Endodermal cell (in vitro differentiated cells): ENCODE data around the gene BPTF. TPM values are rescaled to one million over a fixed set of nuclear protein-coding genes. Genes with fewer than 3 reads are reported as not detected.

Source experiments
- DNase-seq: peaks from one replicate; pipeline ENCODE4 v3.0.0-alpha.2; 2017
- H3K27ac ChIP-seq: 2 replicates; pipeline ENCODE4 v1.5.1; 2013; ENCODE audit warnings: mild to moderate bottlenecking, low read depth, low read length, moderate library complexity
- H3K27me3 ChIP-seq: 2 replicates; pipeline ENCODE4 v1.6.1; 2013; ENCODE audit warnings: mild to moderate bottlenecking, low read length, moderate library complexity; ENCODE audit not compliant: insufficient read depth, control insufficient read depth, poor library complexity, severe bottlenecking
- H3K36me3 ChIP-seq: 2 replicates; pipeline ENCODE4 v1.7.0; 2013; ENCODE audit warnings: mild to moderate bottlenecking, low read length, moderate library complexity; ENCODE audit not compliant: control insufficient read depth, insufficient read depth
- H3K4me1 ChIP-seq: one replicate; pipeline ENCODE4 v1.7.0; 2013; ENCODE audit warnings: low read length; ENCODE audit not compliant: control insufficient read depth, insufficient read depth
- H3K4me3 ChIP-seq: 2 replicates; pipeline ENCODE4 v1.5.1; 2013; ENCODE audit warnings: mild to moderate bottlenecking, low read length, moderate library complexity
- H3K9ac ChIP-seq: 2 replicates; pipeline ENCODE4 v1.6.1; 2013; ENCODE audit warnings: mild to moderate bottlenecking, low read length, moderate library complexity; ENCODE audit not compliant: poor library complexity, severe bottlenecking; ENCODE audit errors: extremely low read depth
- H3K9me3 ChIP-seq: 2 replicates; pipeline ENCODE4 v1.6.1; 2013; ENCODE audit warnings: mild to moderate bottlenecking, low read length, moderate library complexity; ENCODE audit not compliant: control insufficient read depth
- H3K27ac Mint-ChIP-seq: 2 replicates; pipeline ENCODE4 v1.8.0; 2020; ENCODE audit warnings: mixed read lengths
- H3K27me3 Mint-ChIP-seq: 2 replicates; pipeline ENCODE4 v1.8.0; 2021; ENCODE audit warnings: mild to moderate bottlenecking, mixed read lengths; ENCODE audit not compliant: insufficient read depth
- H3K36me3 Mint-ChIP-seq: 2 replicates; pipeline ENCODE4 v1.8.0; 2020; ENCODE audit warnings: low read depth, mixed read lengths
- H3K4me1 Mint-ChIP-seq: 2 replicates; pipeline ENCODE4 v1.8.0; 2020; ENCODE audit warnings: mixed read lengths
- H3K4me3 Mint-ChIP-seq: 2 replicates; pipeline ENCODE4 v1.8.0; 2020; ENCODE audit warnings: mild to moderate bottlenecking, moderate library complexity, mixed read lengths
- H3K9me3 Mint-ChIP-seq: 2 replicates; pipeline ENCODE4 v1.8.0; 2020; ENCODE audit warnings: mild to moderate bottlenecking, mixed read lengths
- CTCF ChIP-seq: fragments of 200-600 bp; sonication (generic); conservative IDR thresholded peaks from 2 replicates; pipeline ENCODE4 v1.5.0; 2021; ENCODE audit warnings: antibody characterized with exemption, mild to moderate bottlenecking
- WGBS, 2 experiments: methylation state at CpG; one replicate each; pipeline versions ENCODE4 v1.1.5 to v1.1.7; 2013; ENCODE audit warnings: missing lambda C conversion rate in 2 of 2, mixed read lengths in 1 of 2; ENCODE audit not compliant: insufficient coverage in 1 of 2, insufficient read length in 1 of 2; 5-methylcytosine and 5-hydroxymethylcytosine counted together
- total RNA-seq, 2 donors: library from RNA; stranded (reverse); fragmentation: NEBNext Ultra II Directional in 1 of 2; extraction: Animal tissue kit (Norgen Biotek cat#: 25700) in 1 of 2; gene quantifications; 2 replicates in 1 of 2; 3 replicates in 1 of 2; pipeline ENCODE4 v1.2.1, GENCODE V29; 2021

The BPTF gene
- total RNA-seq, 2 donors from 2014 or later, result 184 to 198 TPM

- Histone ChIP-seq H3K9me3 (no peaks in the 10 kb centered on the region), H3K9ac (no peak overlapping the region), H3K27ac (no peak overlapping the region), H3K27me3 (no peaks in the 10 kb centered on the region), H3K36me3 (peaks cover 17% of the 10 kb centered on the region), H3K4me1 (no peaks in the 10 kb centered on the region), H3K4me3 (no peak overlapping the region)
- Mint-ChIP-seq H3K27me3 (no peaks in the 10 kb centered on the region), H3K27ac (no peak overlapping the region), H3K9me3 (no peaks in the 10 kb centered on the region), H3K36me3 (peaks cover 19% of the 10 kb centered on the region), H3K4me3 (no peak overlapping the region), H3K4me1 (peaks cover 33% of the 10 kb centered on the region)
- WGBS, 2 experiments, result 70 to 76% methylated on average over 2 to 3 of the region's 3 CpGs
- TF ChIP-seq CTCF, result peak; percentile 75
- peak; percentile 86 for DNase-seq
Measured at GRCh38 chr17:67833946-67834631, 8.8 kb downstream of the BPTF start.

- Mint-ChIP-seq H3K4me3 (no peak overlapping the region), H3K27ac (no peak overlapping the region), H3K9me3 (no peaks in the 10 kb centered on the region), H3K4me1 (peaks cover 27% of the 10 kb centered on the region), H3K27me3 (no peaks in the 10 kb centered on the region), H3K36me3 (peaks cover 20% of the 10 kb centered on the region)
- 95 to 100% methylated on average over 2 of the region's 2 CpGs for WGBS, 2 experiments
- TF ChIP-seq CTCF, result no peak
- Histone ChIP-seq H3K27me3 (no peaks in the 10 kb centered on the region), H3K9me3 (no peaks in the 10 kb centered on the region), H3K36me3 (peaks cover 17% of the 10 kb centered on the region), H3K9ac (no peak overlapping the region), H3K27ac (no peak overlapping the region), H3K4me1 (no peaks in the 10 kb centered on the region), H3K4me3 (no peak overlapping the region)
- DNase-seq, result no peak
Measured at GRCh38 chr17:67834634-67835033, 9.3 kb downstream of the BPTF start.

GRCh38 chr17:67836205-67836987 lies 11.1 kb downstream of the BPTF start:
- no peak for TF ChIP-seq CTCF
- no peaks in the 10 kb centered on the region for H3K9me3 Mint-ChIP-seq
- peaks cover 17% of the 10 kb centered on the region for H3K36me3 ChIP-seq
- no peaks in the 10 kb centered on the region for H3K27me3 ChIP-seq
- H3K4me1 ChIP-seq, result no peaks in the 10 kb centered on the region
- H3K4me3 Mint-ChIP-seq, result no peak overlapping the region
- 94 to 100% methylated on average over 3 to 4 of the region's 4 CpGs for whole genome bisulfite sequencing, 2 experiments
- no peaks in the 10 kb centered on the region for H3K27me3 Mint-ChIP-seq
- DNase-seq, result no peak
- no peak overlapping the region for H3K27ac ChIP-seq
- no peaks in the 10 kb centered on the region for H3K9me3 ChIP-seq
- H3K4me1 Mint-ChIP-seq, result peaks cover 15% of the 10 kb centered on the region
- H3K9ac ChIP-seq, result no peak overlapping the region
- no peak overlapping the region for H3K4me3 ChIP-seq
- no peak overlapping the region for H3K27ac Mint-ChIP-seq
- peaks cover 23% of the 10 kb centered on the region for H3K36me3 Mint-ChIP-seq
